Stimulated activated CD8-positive, alpha-beta memory T cell treated with anti-CD3 and anti-CD28 coated beads, Interleukin-15, amount 100 ng/mL, for 48 hours (primary cell): ENCODE data around the gene ARFIP1.

ENCODE experiments used
- DNase-seq, 2 donors: peaks; one replicate each; pipeline ENCODE4 v3.0.0-alpha.2; 2020; ENCODE audit warnings: low read depth in 2 of 2

ARFIP1 gene

DNA sequence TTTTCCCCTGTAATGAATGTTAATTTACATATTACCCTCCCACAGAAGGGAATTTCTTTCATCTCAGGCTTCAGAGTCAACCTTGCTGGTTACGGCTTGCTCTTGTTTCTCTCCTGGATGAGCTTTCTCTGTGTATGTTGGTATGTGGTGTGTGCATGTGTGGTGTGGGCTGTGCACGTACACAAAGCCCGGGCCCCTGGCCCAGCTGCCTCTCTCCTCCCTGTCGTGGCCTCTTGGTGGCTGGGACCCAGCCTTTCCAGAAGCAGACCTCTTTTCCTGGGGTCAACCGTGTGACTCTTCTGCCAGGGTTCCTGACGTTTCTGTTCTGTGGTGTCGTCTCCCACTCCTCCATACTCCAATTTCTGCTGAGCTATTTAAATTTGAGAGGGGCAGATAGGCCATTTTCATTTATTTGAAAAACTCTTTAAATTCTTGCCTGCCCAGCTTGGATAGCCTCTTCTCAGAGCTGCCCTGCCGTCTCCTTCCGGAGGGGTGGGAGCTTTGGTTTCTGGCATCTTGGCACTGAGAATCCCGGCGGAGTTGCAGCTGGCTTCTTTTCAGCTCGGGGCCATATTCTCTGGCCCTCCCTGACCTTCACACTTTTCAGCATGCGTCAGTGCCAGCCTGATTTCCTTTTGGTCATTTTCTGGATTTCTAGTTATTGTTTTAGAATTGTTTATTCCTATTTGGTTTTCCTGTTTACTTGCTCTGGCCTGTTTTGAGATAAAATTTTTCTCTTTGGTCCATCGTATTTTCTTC is 181.4 kb downstream of the ARFIP1 start:
- no peak for DNase-seq

DNA sequence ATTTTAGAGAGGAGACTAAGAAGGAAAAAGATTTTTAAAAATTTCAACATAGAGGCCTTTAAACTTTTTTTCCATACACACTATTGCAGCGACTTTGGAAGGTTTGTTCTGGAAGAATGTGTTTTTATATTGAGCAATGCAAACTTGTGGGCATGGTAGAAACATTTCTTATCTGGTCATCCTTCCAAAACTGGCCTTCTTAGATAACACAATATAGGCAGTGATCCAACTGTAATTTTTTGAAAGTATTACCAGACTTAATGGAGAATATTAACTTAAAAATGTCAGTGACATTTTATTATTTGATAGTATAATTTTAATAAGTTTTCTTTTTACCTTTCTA is 182.0 kb downstream of the ARFIP1 start:
- no peak for DNase-seq
